ENCODE data around the gene PKD2L1. TPM values are rescaled to one million over a fixed set of nuclear protein-coding genes. Genes with fewer than 3 reads are reported as not detected.

PKD2L1 gene
- polyA plus RNA-seq, 1 donor (not counting 4 experiments of a cell fraction or from before 2014, with no cell fraction given), result not detected

GRCh38 chr10:100349672-100350071, 19.6 kb upstream of the PKD2L1 start:
- Histone ChIP-seq H3K4me3 (ENCODE audit: control insufficient read depth in 2 of 3, extremely low read depth in 1 of 3, insufficient read depth in 2 of 3, low read depth in 1 of 3, low read length in 3 of 3) (peak overlapping the region; percentile 81 to 96 (median 84)), H3K9me1 (ENCODE audit: control insufficient read depth, extremely low read depth, insufficient read depth, low read length) (peaks cover 8% of the 10 kb centered on the region), H3K4me1 (ENCODE audit: control insufficient read depth, extremely low read depth, insufficient read depth, low read length) (peaks cover 52% of the 10 kb centered on the region), H3K27ac (ENCODE audit: control insufficient read depth, insufficient read depth, low read length) (no peak overlapping the region), H3K79me2 (ENCODE audit: control insufficient read depth, insufficient read depth, low read length) (peaks cover 78% of the 10 kb centered on the region), H4K20me1 (ENCODE audit: control insufficient read depth, extremely low read depth, insufficient read depth, low read length) (peaks cover 52% of the 10 kb centered on the region), H3K9ac (ENCODE audit: control insufficient read depth, extremely low read depth, insufficient read depth, low read length) (peak overlapping the region; percentile 86), H3K36me3 (ENCODE audit: control insufficient read depth in 2 of 2, extremely low read depth in 1 of 2, insufficient read depth in 2 of 2, low read length in 2 of 2) (peaks cover 48 to 58% of the 10 kb centered on the region in 2 experiments), H3K4me2 (ENCODE audit: control insufficient read depth, extremely low read depth, insufficient read depth, low read depth, low read length) (peak overlapping the region; percentile 91), H2AFZ (ENCODE audit: control insufficient read depth, low read length) (no peak overlapping the region), H3K27me3 (ENCODE audit: control insufficient read depth, extremely low read depth, insufficient read depth, low read length) (no peaks in the 10 kb centered on the region), H3K9me3 (ENCODE audit: control insufficient read depth, low read depth, low read length) (no peaks in the 10 kb centered on the region)
- DNase-seq (ENCODE audit: low read depth, low spot score), result no peak
- FAIRE-seq, result no peak
- dilution Hi-C loops (cut with MboI; ENCODE audit: extremely low pct_ligation_motif_present, low sequenced_read_pairs), result loop anchor here (25.0 kb wide), 1 partner anchor 88 kb away; no protein-coding TSS in a partner anchor
- no peak for TF ChIP-seq CTCF (optimal IDR thresholded peaks at IDR 0.05 in 1 of 3, IDR thresholded peaks at IDR 0.05 in 1 of 3, conservative IDR thresholded peaks at IDR 0.05 in 1 of 3; ENCODE audit: extremely low read depth in 1 of 3, insufficient read depth in 2 of 3, low read length in 3 of 3)
- TF ChIP-seq EZH2 (IDR thresholded peaks at IDR 0.05; ENCODE audit: low read length), result no peak

DNA sequence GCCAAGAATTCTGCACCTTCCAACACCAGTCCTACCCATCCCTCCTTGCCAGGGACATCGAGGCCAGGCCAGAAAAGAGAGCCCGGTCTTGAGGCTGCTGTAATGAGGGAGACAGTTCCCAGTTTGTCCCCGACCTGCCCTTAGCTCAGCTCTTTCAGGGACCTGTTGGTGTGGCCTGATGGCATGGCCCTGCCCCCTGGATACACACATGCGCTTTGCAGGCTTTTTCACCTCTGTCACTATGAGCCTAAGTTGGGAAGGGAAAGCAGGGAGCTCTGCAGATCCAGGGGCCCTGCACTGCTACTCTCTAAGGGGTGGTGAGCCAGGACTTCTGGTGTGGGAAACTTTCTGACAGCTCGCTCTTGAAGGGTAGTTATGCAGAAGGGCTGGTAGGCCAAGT, 19.1 kb upstream of the PKD2L1 start:
- FAIRE-seq (no peak), DNase-seq (ENCODE audit: low read depth, low spot score) (no peak)
- Histone ChIP-seq H3K4me1 (ENCODE audit: control insufficient read depth, extremely low read depth, insufficient read depth, low read length) (peaks cover 52% of the 10 kb centered on the region), H4K20me1 (ENCODE audit: control insufficient read depth, extremely low read depth, insufficient read depth, low read length) (peaks cover 48% of the 10 kb centered on the region), H3K4me2 (ENCODE audit: control insufficient read depth, extremely low read depth, insufficient read depth, low read depth, low read length) (peak overlapping the region; percentile 91), H3K9me1 (ENCODE audit: control insufficient read depth, extremely low read depth, insufficient read depth, low read length) (peaks cover 8% of the 10 kb centered on the region), H3K27me3 (ENCODE audit: control insufficient read depth, extremely low read depth, insufficient read depth, low read length) (no peaks in the 10 kb centered on the region), H3K36me3 (ENCODE audit: control insufficient read depth in 2 of 2, extremely low read depth in 1 of 2, insufficient read depth in 2 of 2, low read length in 2 of 2) (peaks cover 44 to 53% of the 10 kb centered on the region in 2 experiments), H3K9me3 (ENCODE audit: control insufficient read depth, low read depth, low read length) (no peaks in the 10 kb centered on the region), H2AFZ (ENCODE audit: control insufficient read depth, low read length) (no peak overlapping the region), H3K4me3 (ENCODE audit: control insufficient read depth in 2 of 3, extremely low read depth in 1 of 3, insufficient read depth in 2 of 3, low read depth in 1 of 3, low read length in 3 of 3) (peak overlapping the region; percentile 81 to 96 (median 84)), H3K27ac (ENCODE audit: control insufficient read depth, insufficient read depth, low read length) (no peak overlapping the region), H3K79me2 (ENCODE audit: control insufficient read depth, insufficient read depth, low read length) (peaks cover 74% of the 10 kb centered on the region), H3K9ac (ENCODE audit: control insufficient read depth, extremely low read depth, insufficient read depth, low read length) (peak overlapping the region; percentile 86)
- dilution Hi-C loops (cut with MboI; ENCODE audit: extremely low pct_ligation_motif_present, low sequenced_read_pairs), result loop anchor here (25.0 kb wide), 1 partner anchor 88 kb away; no protein-coding TSS in a partner anchor
- no peak for TF ChIP-seq CTCF (optimal IDR thresholded peaks at IDR 0.05 in 1 of 3, IDR thresholded peaks at IDR 0.05 in 1 of 3, conservative IDR thresholded peaks at IDR 0.05 in 1 of 3; ENCODE audit: extremely low read depth in 1 of 3, insufficient read depth in 2 of 3, low read length in 3 of 3)
- TF ChIP-seq EZH2 (IDR thresholded peaks at IDR 0.05; ENCODE audit: low read length), result no peak

Measured in keratinocyte (primary cell).